ENCODE measurements around the gene SP140. TPM values are rescaled to one million over a fixed set of nuclear protein-coding genes. Genes with fewer than 3 reads are reported as not detected.

Gene SP140
- total RNA-seq, 1 donor from 2014 or later = 7.4 TPM

DNA sequence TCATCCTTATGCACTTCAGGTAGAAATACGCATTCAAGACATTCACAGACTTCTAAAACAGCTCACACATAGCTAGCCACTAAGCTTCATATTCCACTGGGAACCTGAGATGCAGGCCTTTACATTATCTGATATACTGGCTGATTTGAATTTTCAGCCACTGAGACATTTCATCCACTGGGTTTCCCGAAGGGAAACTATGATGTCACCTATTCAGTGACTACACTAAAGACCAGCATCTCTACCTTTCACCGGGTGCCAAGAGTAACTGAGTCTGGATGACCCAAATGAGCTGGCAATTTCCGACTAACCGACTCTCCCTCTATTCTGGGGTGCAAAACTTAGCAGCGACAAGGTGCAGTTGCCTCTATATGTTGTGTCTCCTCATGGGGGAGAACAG, 69.7 kb downstream of the SP140 start:
- H3K36me3 ChIP-seq = no peaks in the 10 kb centered on the region
- H3K4me1 ChIP-seq = no peaks in the 10 kb centered on the region
- DNase-seq (ENCODE audit: extremely low spot score in 2 of 2) = no peak
- TF ChIP-seq, protein P1, sequence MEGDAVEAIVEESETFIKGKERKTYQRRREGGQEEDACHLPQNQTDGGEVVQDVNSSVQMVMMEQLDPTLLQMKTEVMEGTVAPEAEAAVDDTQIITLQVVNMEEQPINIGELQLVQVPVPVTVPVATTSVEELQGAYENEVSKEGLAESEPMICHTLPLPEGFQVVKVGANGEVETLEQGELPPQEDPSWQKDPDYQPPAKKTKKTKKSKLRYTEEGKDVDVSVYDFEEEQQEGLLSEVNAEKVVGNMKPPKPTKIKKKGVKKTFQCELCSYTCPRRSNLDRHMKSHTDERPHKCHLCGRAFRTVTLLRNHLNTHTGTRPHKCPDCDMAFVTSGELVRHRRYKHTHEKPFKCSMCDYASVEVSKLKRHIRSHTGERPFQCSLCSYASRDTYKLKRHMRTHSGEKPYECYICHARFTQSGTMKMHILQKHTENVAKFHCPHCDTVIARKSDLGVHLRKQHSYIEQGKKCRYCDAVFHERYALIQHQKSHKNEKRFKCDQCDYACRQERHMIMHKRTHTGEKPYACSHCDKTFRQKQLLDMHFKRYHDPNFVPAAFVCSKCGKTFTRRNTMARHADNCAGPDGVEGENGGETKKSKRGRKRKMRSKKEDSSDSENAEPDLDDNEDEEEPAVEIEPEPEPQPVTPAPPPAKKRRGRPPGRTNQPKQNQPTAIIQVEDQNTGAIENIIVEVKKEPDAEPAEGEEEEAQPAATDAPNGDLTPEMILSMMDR (IDR thresholded peaks at IDR 0.05) = no peak
- TF ChIP-seq POLR2A (IDR thresholded peaks at IDR 0.05) (no peak), POLR2AphosphoS5 (IDR thresholded peaks at IDR 0.05; ENCODE audit: insufficient read depth in 1 of 2, low read depth in 1 of 2) (no peak)
- no peak overlapping the region for H3K4me3 ChIP-seq
- H3K27ac ChIP-seq = no peak overlapping the region
- no peaks in the 10 kb centered on the region for H3K9me3 ChIP-seq
- no peaks in the 10 kb centered on the region for H3K27me3 ChIP-seq
- intact Hi-C loops (cut with DNase I) = no loop called here

DNA sequence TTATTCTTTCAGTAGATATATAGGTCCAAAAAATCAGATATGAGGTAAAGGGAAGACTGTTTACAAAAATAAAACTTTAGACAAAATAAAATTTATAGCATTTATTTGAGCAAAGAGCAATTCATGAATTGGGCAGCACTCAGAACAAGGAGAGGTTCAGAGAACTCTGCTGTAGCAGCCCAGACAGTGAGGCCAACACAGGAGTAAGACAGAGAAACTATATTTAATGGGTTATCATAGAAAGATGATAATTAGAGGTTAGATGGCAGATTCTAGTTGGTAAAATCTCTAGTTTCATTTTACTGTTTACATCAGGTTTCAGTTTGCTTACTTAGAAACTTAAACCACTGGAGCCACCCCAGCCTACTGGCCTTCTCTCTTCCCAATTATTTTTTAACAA, 71.4 kb downstream of the SP140 start:
- Histone ChIP-seq H3K9me3 (no peaks in the 10 kb centered on the region), H3K27ac (no peak overlapping the region), H3K4me3 (no peak overlapping the region), H3K27me3 (no peaks in the 10 kb centered on the region), H3K4me1 (no peaks in the 10 kb centered on the region), H3K36me3 (no peaks in the 10 kb centered on the region)
- intact Hi-C loops (cut with DNase I) = no loop called here
- no peak for TF ChIP-seq POLR2A (IDR thresholded peaks at IDR 0.05)
- TF ChIP-seq POLR2AphosphoS5 (IDR thresholded peaks at IDR 0.05; ENCODE audit: insufficient read depth in 1 of 2, low read depth in 1 of 2) = no peak
- TF ChIP-seq, protein P1 (IDR thresholded peaks at IDR 0.05) = no peak
- DNase-seq (ENCODE audit: extremely low spot score in 2 of 2) = no peak

DNA sequence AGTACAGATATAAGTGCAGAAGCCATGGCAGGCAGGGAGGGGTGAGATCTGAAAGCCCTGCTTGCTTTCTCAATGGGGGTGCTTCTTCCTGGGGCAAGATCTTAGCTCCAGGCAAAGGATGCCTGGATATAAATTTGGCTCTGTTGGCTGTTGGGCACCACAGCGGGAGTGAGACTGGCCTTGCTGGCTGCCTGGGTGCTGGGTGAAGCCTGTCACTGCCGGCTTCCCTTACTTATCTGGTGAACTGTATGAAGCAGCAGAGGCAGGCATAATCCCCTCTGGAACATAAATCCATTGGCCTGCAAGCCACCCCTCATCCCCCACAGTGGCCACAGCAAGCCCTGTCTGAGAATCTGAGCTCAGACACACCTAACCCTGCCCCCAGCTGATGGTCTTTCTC, 74.1 kb downstream of the SP140 start:
- Histone ChIP-seq H3K9me3 (no peaks in the 10 kb centered on the region), H3K4me1 (no peaks in the 10 kb centered on the region), H3K4me3 (no peak overlapping the region), H3K27ac (no peak overlapping the region), H3K36me3 (no peaks in the 10 kb centered on the region), H3K27me3 (no peaks in the 10 kb centered on the region)
- DNase-seq (ENCODE audit: extremely low spot score in 2 of 2) = no peak
- intact Hi-C loops (cut with DNase I) = no loop called here
- TF ChIP-seq POLR2AphosphoS5 (IDR thresholded peaks at IDR 0.05; ENCODE audit: insufficient read depth in 1 of 2, low read depth in 1 of 2) = no peak
- TF ChIP-seq, protein P1 (IDR thresholded peaks at IDR 0.05) = no peak
- TF ChIP-seq POLR2A (IDR thresholded peaks at IDR 0.05) = no peak

DNA sequence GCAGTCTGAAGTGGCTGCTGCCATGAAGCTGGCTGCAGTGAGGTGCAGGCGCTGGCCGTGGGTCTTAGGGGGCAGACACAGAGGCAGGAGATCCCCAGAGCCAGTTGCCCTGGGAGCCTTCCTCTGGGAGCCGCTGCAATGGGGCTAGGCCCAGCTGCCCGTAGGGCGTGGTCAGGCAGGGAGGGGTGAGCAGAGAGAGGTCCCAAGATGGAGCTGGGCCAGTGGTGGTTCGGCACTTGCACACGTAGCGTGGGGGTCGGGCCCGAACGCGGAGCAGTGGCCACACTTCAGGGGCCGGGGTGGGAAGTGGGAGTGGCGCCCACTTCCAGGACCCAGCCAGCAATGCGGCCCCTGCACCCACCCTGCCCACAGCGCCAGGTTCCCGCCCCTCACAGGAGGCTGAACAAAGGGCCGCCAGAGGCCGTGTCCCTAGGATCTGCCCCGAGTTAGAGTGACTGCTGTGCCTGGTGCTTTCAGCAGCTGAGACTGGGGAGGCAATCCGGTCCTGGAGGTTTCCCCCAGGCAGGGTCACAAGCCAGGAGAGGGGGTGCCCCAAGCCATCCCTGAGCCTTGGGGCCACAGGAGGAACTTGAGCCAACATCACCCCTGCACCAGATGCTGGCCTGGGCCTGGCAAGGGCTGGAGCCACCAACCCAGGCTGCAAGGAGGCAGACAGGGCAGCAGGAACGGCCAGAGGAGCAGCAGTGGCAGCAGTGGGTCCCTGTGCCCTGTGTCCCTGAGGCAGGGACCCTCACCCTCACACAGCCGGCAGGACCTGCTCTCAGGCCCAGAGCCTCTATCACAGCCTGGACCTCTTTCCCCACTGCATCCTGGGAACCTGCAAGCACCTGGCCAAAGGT, 80.1 kb downstream of the SP140 start:
- H3K27me3 ChIP-seq = no peaks in the 10 kb centered on the region
- H3K9me3 ChIP-seq = no peaks in the 10 kb centered on the region
- TF ChIP-seq POLR2A (IDR thresholded peaks at IDR 0.05) (no peak), POLR2AphosphoS5 (IDR thresholded peaks at IDR 0.05; ENCODE audit: insufficient read depth in 1 of 2, low read depth in 1 of 2) (no peak)
- TF ChIP-seq, protein P1 (IDR thresholded peaks at IDR 0.05) = no peak
- no peaks in the 10 kb centered on the region for H3K36me3 ChIP-seq
- no peak overlapping the region for H3K4me3 ChIP-seq
- intact Hi-C loops (cut with DNase I) = no loop called here
- H3K4me1 ChIP-seq = no peaks in the 10 kb centered on the region
- H3K27ac ChIP-seq = no peak overlapping the region
- no peak for DNase-seq (ENCODE audit: extremely low spot score in 2 of 2)

DNA sequence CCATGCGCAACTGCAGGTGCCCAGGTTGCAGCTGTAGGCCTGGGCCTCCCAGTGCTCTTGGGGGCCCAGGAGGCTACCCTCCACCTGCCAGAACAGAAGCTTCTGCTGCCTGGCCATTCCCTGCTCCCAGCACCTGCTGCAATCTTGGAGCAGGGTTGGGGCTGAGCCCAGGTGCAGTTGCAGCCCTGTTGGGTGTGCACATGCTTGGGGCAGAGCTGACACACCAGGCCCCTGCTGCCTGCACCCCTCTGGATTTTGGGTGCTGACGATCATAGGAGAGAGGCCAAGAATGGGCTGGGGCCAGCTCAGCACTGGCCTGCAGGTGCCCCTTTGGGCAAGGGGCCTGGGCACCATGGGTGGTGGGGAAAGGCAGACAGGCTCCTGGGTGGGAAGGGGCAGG, 80.9 kb downstream of the SP140 start:
- intact Hi-C loops (cut with DNase I) = no loop called here
- no peak overlapping the region for H3K27ac ChIP-seq
- no peaks in the 10 kb centered on the region for H3K4me1 ChIP-seq
- DNase-seq (ENCODE audit: extremely low spot score in 2 of 2) = no peak
- H3K36me3 ChIP-seq = no peaks in the 10 kb centered on the region
- no peaks in the 10 kb centered on the region for H3K27me3 ChIP-seq
- TF ChIP-seq POLR2A (IDR thresholded peaks at IDR 0.05) = no peak
- no peak for TF ChIP-seq POLR2AphosphoS5 (IDR thresholded peaks at IDR 0.05; ENCODE audit: insufficient read depth in 1 of 2, low read depth in 1 of 2)
- TF ChIP-seq, protein P1 (IDR thresholded peaks at IDR 0.05) = no peak
- no peak overlapping the region for H3K4me3 ChIP-seq
- no peaks in the 10 kb centered on the region for H3K9me3 ChIP-seq

Measured in vagina (tissue), 2 donors.